Measurements from ENCODE around the gene RTN4IP1.

GRCh38 chr6:106579281-106579680, 50.0 kb downstream of the RTN4IP1 start:
- no peak for TF ChIP-seq CTCF (conservative IDR thresholded peaks at IDR 0.05)
- TF ChIP-seq ZFX (IDR thresholded peaks at IDR 0.05): no peak
